Activated naive CD8-positive, alpha-beta T cell (primary cell): ENCODE results near the gene ELOVL6.
A peak's percentile ranks its signal among the peaks of the same experiment; 100 is the strongest.
"Not testable (repeated sequence)": the region's sequence is repeated elsewhere in the genome, so short reads cannot be mapped to it uniquely, and the experiment has no call there.

Experiments used
- H3K27ac Mint-ChIP-seq: one replicate; pipeline ENCODE4 v1.8.0; 2021; ENCODE audit warnings: mixed read lengths
- H3K27me3 Mint-ChIP-seq: one replicate; pipeline ENCODE4 v1.8.0; 2021; ENCODE audit warnings: mixed read lengths
- H3K36me3 Mint-ChIP-seq: one replicate; pipeline ENCODE4 v1.8.0; 2021; ENCODE audit warnings: mixed read lengths
- H3K4me1 Mint-ChIP-seq: one replicate; pipeline ENCODE4 v1.8.0; 2021; ENCODE audit warnings: low read depth, mixed read lengths
- H3K4me3 Mint-ChIP-seq: one replicate; pipeline ENCODE4 v1.8.0; 2021; ENCODE audit warnings: mild to moderate bottlenecking, mixed read lengths
- H3K9me3 Mint-ChIP-seq: one replicate; pipeline ENCODE4 v1.8.0; 2021; ENCODE audit warnings: low read depth, mixed read lengths

The ELOVL6 gene

GRCh38 chr4:110068248-110068647 lies 130.2 kb downstream of the ELOVL6 start:
- no peaks in the 10 kb centered on the region for H3K9me3 Mint-ChIP-seq
- H3K27me3 Mint-ChIP-seq: no peaks in the 10 kb centered on the region
- no peak overlapping the region for H3K4me3 Mint-ChIP-seq
- no peak overlapping the region for H3K27ac Mint-ChIP-seq
- H3K4me1 Mint-ChIP-seq: no peaks in the 10 kb centered on the region
- H3K36me3 Mint-ChIP-seq: no peaks in the 10 kb centered on the region

- H3K27me3 Mint-ChIP-seq: no peaks in the 10 kb centered on the region
- H3K9me3 Mint-ChIP-seq: no peaks in the 10 kb centered on the region
- peaks cover 4% of the 10 kb centered on the region for H3K4me1 Mint-ChIP-seq
- no peaks in the 10 kb centered on the region for H3K36me3 Mint-ChIP-seq
- H3K4me3 Mint-ChIP-seq: no peak overlapping the region
- H3K27ac Mint-ChIP-seq: no peak overlapping the region
Observed at GRCh38 chr4:110064934-110065333, 133.5 kb downstream of the ELOVL6 start.

DNA sequence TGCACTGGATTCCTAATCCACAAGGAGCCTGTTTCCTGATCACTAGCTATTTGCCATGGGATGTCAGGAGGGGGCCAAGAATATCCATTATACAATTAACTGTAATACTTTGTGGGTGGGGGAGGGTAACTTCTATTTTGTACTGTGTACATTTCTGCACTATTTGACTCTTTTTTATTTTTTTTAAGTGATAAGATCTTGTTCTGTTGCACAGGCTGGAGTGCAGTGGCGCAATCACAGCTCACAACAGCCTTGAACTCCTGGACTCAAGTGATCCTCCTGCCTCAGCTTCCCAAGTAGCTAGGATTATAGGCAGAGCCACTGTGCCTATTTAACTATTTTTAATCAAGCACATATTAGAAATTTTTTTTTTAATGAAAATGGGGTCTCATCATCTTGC lies 134.1 kb downstream of the ELOVL6 start:
- H3K4me1 Mint-ChIP-seq: peaks cover 11% of the 10 kb centered on the region
- no peak overlapping the region for H3K4me3 Mint-ChIP-seq
- no peaks in the 10 kb centered on the region for H3K27me3 Mint-ChIP-seq
- no peaks in the 10 kb centered on the region for H3K36me3 Mint-ChIP-seq
- H3K9me3 Mint-ChIP-seq: no peaks in the 10 kb centered on the region
- no peak overlapping the region for H3K27ac Mint-ChIP-seq

GRCh38 chr4:110062166-110062565 lies 136.2 kb downstream of the ELOVL6 start:
- no peaks in the 10 kb centered on the region for H3K27me3 Mint-ChIP-seq
- H3K9me3 Mint-ChIP-seq: no peaks in the 10 kb centered on the region
- H3K4me1 Mint-ChIP-seq: peaks cover 13% of the 10 kb centered on the region
- no peaks in the 10 kb centered on the region for H3K36me3 Mint-ChIP-seq
- no peak overlapping the region for H3K4me3 Mint-ChIP-seq
- no peak overlapping the region for H3K27ac Mint-ChIP-seq

DNA sequence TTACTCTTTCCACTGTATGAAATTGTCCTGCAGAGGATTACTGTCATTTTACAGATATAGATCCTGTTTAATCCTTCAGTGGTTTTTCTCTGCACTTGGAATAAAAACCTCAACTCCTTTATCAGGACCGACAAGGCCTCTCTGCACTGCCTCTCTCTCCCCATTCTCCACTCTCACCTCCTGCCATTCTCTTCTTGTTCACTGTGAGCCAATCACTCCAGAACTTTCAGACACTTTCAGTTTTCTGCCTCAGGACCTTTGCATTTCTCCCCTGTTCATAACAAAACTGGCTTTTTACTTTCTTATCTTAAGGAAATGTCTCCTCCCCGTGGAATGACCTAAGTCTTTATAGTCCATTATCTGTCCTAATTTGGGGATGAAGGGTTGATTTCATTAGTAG lies 137.3 kb downstream of the ELOVL6 start:
- H3K27ac Mint-ChIP-seq: no peak overlapping the region
- H3K4me1 Mint-ChIP-seq: peaks cover 13% of the 10 kb centered on the region
- no peak overlapping the region for H3K4me3 Mint-ChIP-seq
- H3K9me3 Mint-ChIP-seq: no peaks in the 10 kb centered on the region
- H3K36me3 Mint-ChIP-seq: peaks cover 5% of the 10 kb centered on the region
- no peaks in the 10 kb centered on the region for H3K27me3 Mint-ChIP-seq

DNA sequence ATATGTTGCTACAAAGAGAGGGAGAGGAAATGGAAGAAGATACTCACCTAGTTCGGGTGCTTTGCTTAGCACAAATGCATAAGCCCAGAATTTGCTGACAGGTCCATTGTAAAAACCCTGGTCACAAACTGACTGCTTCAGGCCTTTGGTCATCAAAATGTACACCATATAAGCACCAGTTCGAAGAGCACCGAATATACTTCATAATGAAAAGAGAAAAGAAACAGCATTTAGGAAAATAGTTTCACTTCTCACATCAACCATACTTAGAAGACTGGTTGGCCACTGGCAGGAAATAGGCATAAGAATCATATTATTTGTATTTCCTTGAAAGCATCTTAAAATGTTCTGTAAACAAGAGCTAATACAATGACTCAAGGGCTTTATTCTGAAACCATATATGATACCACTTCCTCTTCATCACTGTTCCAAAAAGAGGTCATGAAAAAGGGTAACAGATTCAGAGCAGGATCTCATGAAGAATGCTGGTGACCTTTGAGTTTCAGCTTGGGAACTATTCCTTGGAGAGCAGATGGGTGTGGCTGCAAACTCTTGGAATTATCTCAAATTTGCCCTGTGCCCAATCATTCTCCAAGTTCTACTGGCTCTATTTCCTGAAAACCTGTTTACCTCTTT lies 138.7 kb downstream of the ELOVL6 start:
- Mint-ChIP-seq H3K9me3 (no peaks in the 10 kb centered on the region), H3K4me1 (peaks cover 13% of the 10 kb centered on the region), H3K4me3 (no peak overlapping the region), H3K36me3 (peaks cover 5% of the 10 kb centered on the region), H3K27me3 (no peaks in the 10 kb centered on the region), H3K27ac (peak overlapping the region; percentile 41)

DNA sequence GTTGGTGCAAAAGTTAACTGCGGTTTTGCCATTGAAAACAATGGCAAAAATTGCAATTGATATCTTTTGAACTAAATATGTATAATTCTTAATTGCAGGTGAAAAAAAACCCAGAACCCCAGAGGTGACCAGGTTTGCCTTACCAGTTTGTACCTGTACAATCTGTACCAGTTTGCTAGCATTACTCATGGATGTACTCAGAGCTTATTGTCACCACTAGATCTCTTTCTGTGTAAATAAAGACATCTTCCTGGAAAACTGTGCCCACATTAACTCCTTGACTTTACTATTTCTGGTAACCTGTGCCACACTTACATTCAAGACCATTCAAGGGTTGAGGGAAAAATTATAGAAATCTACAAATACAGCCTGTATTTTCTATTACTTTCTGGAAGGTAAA lies 139.7 kb downstream of the ELOVL6 start:
- no peak overlapping the region for H3K27ac Mint-ChIP-seq

DNA sequence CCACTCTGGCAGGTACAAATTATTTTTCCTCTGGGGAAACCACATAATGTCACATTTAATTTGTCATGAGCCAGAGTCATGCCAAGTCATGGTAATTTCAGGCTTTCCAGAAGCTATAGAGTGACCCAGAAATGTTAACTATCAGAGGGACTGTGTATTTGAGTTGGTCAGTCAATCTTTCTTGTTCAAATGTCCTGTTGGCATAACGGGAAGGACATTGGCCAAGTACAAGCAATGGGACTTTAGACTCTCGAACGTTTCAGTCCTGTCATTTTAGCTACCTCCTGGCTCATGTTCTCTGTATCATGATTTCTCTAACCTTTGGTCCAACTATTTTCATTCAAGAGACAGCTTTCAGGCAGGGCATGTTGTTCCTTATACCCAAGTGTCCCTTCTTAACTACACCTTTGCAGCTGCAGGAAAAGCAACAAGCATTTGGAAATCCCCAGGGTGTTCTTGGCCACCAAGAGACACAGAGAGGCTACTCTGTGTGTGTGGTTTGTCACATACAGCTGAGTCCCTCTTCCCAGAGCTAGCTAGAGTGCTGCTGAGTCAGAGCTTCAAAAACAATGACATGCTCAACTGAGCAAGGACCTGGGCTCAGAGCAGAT lies 143.2 kb downstream of the ELOVL6 start:
- Mint-ChIP-seq H3K4me3 (no peak overlapping the region), H3K27me3 (no peaks in the 10 kb centered on the region), H3K27ac (no peak overlapping the region), H3K36me3 (peaks cover 11% of the 10 kb centered on the region), H3K9me3 (no peaks in the 10 kb centered on the region), H3K4me1 (peaks cover 12% of the 10 kb centered on the region)

More for the DNA sequence above, 139.7 kb downstream of the ELOVL6 start:
- peaks cover 13% of the 10 kb centered on the region for H3K4me1 Mint-ChIP-seq
- no peaks in the 10 kb centered on the region for H3K27me3 Mint-ChIP-seq
- H3K9me3 Mint-ChIP-seq: no peaks in the 10 kb centered on the region
- peaks cover 5% of the 10 kb centered on the region for H3K36me3 Mint-ChIP-seq
- H3K4me3 Mint-ChIP-seq: no peak overlapping the region

- peaks cover 6% of the 10 kb centered on the region for H3K36me3 Mint-ChIP-seq
- no peak overlapping the region for H3K27ac Mint-ChIP-seq
- no peaks in the 10 kb centered on the region for H3K4me1 Mint-ChIP-seq
- no peaks in the 10 kb centered on the region for H3K27me3 Mint-ChIP-seq
- H3K9me3 Mint-ChIP-seq: no peaks in the 10 kb centered on the region
- H3K4me3 Mint-ChIP-seq: no peak overlapping the region
Observed at GRCh38 chr4:110049951-110050925, 148.2 kb downstream of the ELOVL6 start.

GRCh38 chr4:110046588-110047049 lies 151.8 kb downstream of the ELOVL6 start:
- peaks cover 5% of the 10 kb centered on the region for H3K36me3 Mint-ChIP-seq
- no peaks in the 10 kb centered on the region for H3K9me3 Mint-ChIP-seq
- H3K4me1 Mint-ChIP-seq: peaks cover 2% of the 10 kb centered on the region
- H3K27me3 Mint-ChIP-seq: peaks cover 6% of the 10 kb centered on the region
- H3K4me3 Mint-ChIP-seq: no peak overlapping the region
- H3K27ac Mint-ChIP-seq: no peak overlapping the region

DNA sequence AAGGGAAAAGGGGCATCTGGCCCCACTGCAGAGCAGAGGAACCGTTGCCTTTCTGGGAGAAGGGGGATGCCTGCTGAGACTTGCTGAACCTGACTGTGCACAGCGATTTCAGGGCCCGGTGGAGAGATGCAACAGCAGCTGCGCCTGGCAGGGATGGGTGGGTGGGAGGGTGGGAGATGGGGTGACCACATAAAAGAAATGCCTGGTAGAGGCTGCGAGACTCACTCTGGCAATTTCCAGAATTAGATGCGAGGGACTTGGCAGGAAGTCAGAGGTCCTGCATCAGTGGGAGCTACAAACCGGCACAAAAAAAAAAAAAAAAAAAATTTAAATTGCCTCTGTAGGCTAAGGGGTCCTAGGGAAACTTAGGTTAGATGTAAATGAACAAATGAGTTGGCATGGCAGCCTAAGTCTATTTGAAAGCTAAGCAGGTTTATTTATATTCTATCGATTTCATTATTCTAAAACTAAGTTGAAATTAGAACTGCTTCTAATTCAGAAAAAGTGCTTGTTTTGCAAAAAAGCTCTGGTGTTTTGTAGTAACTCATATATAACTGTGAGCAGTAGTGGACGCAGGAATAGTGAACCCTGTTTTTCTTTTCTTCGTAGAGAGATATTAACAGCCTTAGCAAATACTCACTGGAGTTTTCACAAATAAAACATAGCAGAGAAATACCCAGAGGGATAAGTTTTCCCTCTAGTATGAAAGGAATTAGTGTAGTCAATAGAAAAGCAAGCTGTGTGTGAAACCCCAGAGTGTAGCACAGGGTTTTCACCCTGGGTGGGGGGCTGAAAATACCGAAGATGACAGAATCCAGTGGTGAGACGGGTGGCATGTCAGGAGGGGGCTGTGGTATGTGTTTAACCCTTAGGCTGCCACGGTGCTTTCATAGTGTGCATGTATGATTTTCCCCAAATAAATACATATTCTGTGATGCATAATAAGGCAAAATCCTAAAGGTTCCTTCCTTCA lies 155.6 kb downstream of the ELOVL6 start:
- Mint-ChIP-seq H3K4me1 (peaks cover 2% of the 10 kb centered on the region), H3K36me3 (no peaks in the 10 kb centered on the region), H3K9me3 (no peaks in the 10 kb centered on the region), H3K4me3 (no peak overlapping the region), H3K27me3 (peaks cover 10% of the 10 kb centered on the region), H3K27ac (no peak overlapping the region)

DNA sequence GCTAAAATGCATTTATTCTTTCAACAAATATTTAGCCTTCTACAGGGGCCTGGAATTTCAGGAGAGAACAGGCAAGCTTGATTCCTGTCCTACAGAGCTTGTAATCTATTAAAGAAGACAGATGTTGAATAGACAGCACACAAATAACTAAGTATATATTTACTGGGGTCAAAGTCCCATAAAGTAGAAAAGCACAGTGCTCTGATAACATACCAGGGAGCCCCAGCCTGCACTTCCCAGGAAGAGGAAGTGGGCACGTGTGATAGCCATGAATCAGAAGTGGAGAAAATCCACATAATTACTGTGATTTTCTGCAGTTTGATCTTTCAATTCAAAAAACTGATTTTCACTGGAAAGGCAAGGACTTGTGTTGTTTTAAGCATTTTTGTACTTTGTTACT lies 156.7 kb downstream of the ELOVL6 start:
- H3K36me3 Mint-ChIP-seq: no peaks in the 10 kb centered on the region
- no peaks in the 10 kb centered on the region for H3K9me3 Mint-ChIP-seq
- H3K27ac Mint-ChIP-seq: no peak overlapping the region
- peaks cover 2% of the 10 kb centered on the region for H3K4me1 Mint-ChIP-seq
- H3K4me3 Mint-ChIP-seq: no peak overlapping the region
- H3K27me3 Mint-ChIP-seq: peaks cover 10% of the 10 kb centered on the region

DNA sequence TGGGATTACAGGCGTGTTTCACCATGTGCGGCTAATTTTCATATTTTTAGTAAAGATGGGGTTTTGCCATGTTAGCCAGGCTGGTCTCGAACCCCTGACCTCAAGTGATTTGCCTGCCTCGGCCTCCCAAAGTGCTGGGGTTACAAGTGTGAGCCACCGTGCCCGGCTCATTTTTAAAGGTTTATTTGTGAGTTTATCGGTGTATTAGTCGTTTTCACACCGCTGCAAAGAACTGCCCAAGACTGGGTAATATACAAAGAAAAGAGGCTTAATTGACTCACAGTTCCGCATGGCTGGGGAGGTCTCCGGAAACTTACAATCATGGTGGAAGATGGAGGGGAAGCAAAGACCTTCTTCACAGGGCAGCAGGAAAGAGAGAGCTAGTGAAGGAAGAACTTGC lies 159.3 kb downstream of the ELOVL6 start:
- H3K27me3 Mint-ChIP-seq: peaks cover 18% of the 10 kb centered on the region
- not testable (repeated sequence) for H3K9me3 Mint-ChIP-seq, H3K4me1 Mint-ChIP-seq, H3K36me3 Mint-ChIP-seq, H3K27ac Mint-ChIP-seq, H3K4me3 Mint-ChIP-seq

DNA sequence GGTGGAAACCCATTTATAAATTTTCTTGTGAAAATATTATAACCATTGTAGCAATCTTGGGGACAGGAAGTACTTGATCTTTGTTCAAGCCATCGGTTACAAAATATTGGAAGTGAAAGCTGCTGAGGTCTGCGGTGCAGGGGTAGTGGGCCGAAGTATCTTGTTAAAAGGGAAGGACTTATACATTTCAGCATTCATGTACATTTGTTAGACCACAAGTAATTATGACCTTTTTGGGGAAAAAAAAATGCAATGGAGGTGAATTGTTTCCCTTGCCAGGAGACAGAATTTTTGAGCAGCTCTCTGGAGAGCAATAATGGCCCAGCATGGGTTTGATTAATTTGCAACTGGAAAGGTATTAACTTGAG lies 164.4 kb downstream of the ELOVL6 start:
- H3K36me3 Mint-ChIP-seq: no peaks in the 10 kb centered on the region
- no peaks in the 10 kb centered on the region for H3K9me3 Mint-ChIP-seq
- H3K27ac Mint-ChIP-seq: no peak overlapping the region
- H3K4me3 Mint-ChIP-seq: no peak overlapping the region
- H3K4me1 Mint-ChIP-seq: peaks cover 3% of the 10 kb centered on the region
- H3K27me3 Mint-ChIP-seq: peaks cover 21% of the 10 kb centered on the region
